CMK (cell line): ENCODE measurements around the gene CNKSR3.

ENCODE experiments used
- DNase-seq: peaks from one replicate; pipeline ENCODE4 v3.0.0-alpha.2; 2010; ENCODE audit warnings: low read depth

The CNKSR3 gene

GRCh38 chr6:154453329-154453728 lies 57.2 kb downstream of the CNKSR3 start:
- DNase-seq = no peak

GRCh38 chr6:154450498-154450897 lies 60.0 kb downstream of the CNKSR3 start:
- no peak for DNase-seq

- DNase-seq = no peak
Measured at GRCh38 chr6:154448448-154449096, 61.9 kb downstream of the CNKSR3 start.

GRCh38 chr6:154447954-154448353 lies 62.5 kb downstream of the CNKSR3 start:
- no peak for DNase-seq

GRCh38 chr6:154446984-154447383 lies 63.5 kb downstream of the CNKSR3 start:
- DNase-seq = no peak

GRCh38 chr6:154445417-154445816 lies 65.1 kb downstream of the CNKSR3 start:
- DNase-seq = no peak

- DNase-seq = no peak
Measured at GRCh38 chr6:154441995-154442310, 68.5 kb downstream of the CNKSR3 start.

GRCh38 chr6:154440422-154441043 lies 70.0 kb downstream of the CNKSR3 start:
- DNase-seq = no peak

- no peak for DNase-seq
Measured at GRCh38 chr6:154440022-154440421, 70.5 kb downstream of the CNKSR3 start.

- no peak for DNase-seq
Measured at GRCh38 chr6:154438882-154439415, 71.5 kb downstream of the CNKSR3 start.

GRCh38 chr6:154435400-154435945 lies 75.0 kb downstream of the CNKSR3 start:
- no peak for DNase-seq

- DNase-seq = no peak
Measured at GRCh38 chr6:154434662-154435061, 75.8 kb downstream of the CNKSR3 start.

GRCh38 chr6:154433477-154434241 lies 76.8 kb downstream of the CNKSR3 start:
- DNase-seq = no peak

- no peak for DNase-seq
Measured at GRCh38 chr6:154432533-154433476, 77.7 kb downstream of the CNKSR3 start.

- DNase-seq = no peak
Measured at GRCh38 chr6:154430481-154430919, 80.0 kb downstream of the CNKSR3 start.

- no peak for DNase-seq
Measured at GRCh38 chr6:154429711-154430110, 80.8 kb downstream of the CNKSR3 start.

- no peak for DNase-seq
Measured at GRCh38 chr6:154428897-154429296, 81.6 kb downstream of the CNKSR3 start.

- DNase-seq = no peak
Measured at GRCh38 chr6:154427446-154427845, 83.0 kb downstream of the CNKSR3 start.

GRCh38 chr6:154426997-154427396 lies 83.5 kb downstream of the CNKSR3 start:
- DNase-seq = no peak

- DNase-seq = no peak
Measured at GRCh38 chr6:154425034-154425433, 85.5 kb downstream of the CNKSR3 start.

- no peak for DNase-seq
Measured at GRCh38 chr6:154414021-154414813, 96.3 kb downstream of the CNKSR3 start.
